NCI-H2227 (cell line): ENCODE measurements around the gene FXYD7.
"Not testable (repeated sequence)": the region's sequence is repeated elsewhere in the genome, so short reads cannot be mapped to it uniquely, and the experiment has no call there.

Source experiments
- DNase-seq: peaks from one replicate; lab custom pipeline; 2025; ENCODE audit not compliant: unreplicated experiment; lab: John Stamatoyannopoulos, UW

Gene FXYD7

GRCh38 chr19:35194012-35194984, 51.2 kb downstream of the FXYD7 start:
- DNase-seq: no peak

GRCh38 chr19:35195830-35196229, 52.8 kb downstream of the FXYD7 start:
- DNase-seq: no peak

- DNase-seq: not testable (repeated sequence)
These were observed 53.8 kb downstream of the FXYD7 start for GRCh38 chr19:35196861-35197260.

- no peak for DNase-seq
These were observed 56.4 kb downstream of the FXYD7 start for GRCh38 chr19:35199481-35199880.

- DNase-seq: no peak
These were observed 60.0 kb downstream of the FXYD7 start for GRCh38 chr19:35202722-35203688.
